HL-60 (cell line): Measurements from ENCODE around the gene IGFLR1.

ENCODE experiments used
- DNase-seq, 2 experiments: peaks; one replicate each; pipeline ENCODE4 v3.0.0-alpha.2; 2010 to 2020; ENCODE audit warnings: low read depth in 1 of 2, low spot score in 1 of 2
- H3K27ac ChIP-seq: fragments of 250-450 bp; sonication (Bioruptor Pico); replicated peaks from 2 replicates; pipeline ENCODE4 v1.5.1; 2020; ENCODE audit warnings: mild to moderate bottlenecking, moderate library complexity
- H3K27me3 ChIP-seq: fragments of 250-450 bp; sonication (Bioruptor Pico); 2 replicates; pipeline ENCODE4 v1.5.1; 2021; ENCODE audit warnings: mild to moderate bottlenecking, moderate library complexity; ENCODE audit not compliant: insufficient read depth, poor library complexity, severe bottlenecking
- H3K4me3 ChIP-seq: replicated peaks from 2 replicates; pipeline ENCODE4 v1.5.1; 2011; ENCODE audit warnings: mild to moderate bottlenecking, control low read depth, low read length; ENCODE audit not compliant: insufficient read depth
- GABPA ChIP-seq: IDR thresholded peaks from 2 replicates; pipeline ENCODE4 v1.6.1; 2012; ENCODE audit warnings: low read depth
- POLR2AphosphoS5 ChIP-seq: IDR thresholded peaks from 2 replicates; pipeline ENCODE4 v1.6.1; 2012; ENCODE audit warnings: low read depth
- SPI1 ChIP-seq: IDR thresholded peaks from 2 replicates; pipeline ENCODE4 v1.6.1; 2012; ENCODE audit warnings: low read depth, mild to moderate bottlenecking, borderline replicate concordance
- TF ChIP-seq, protein P1 (sequence below): IDR thresholded peaks from one replicate; pipeline ENCODE4 v1.5.1; 2011; ENCODE audit warnings: low read length, control low read depth, inconsistent platforms; ENCODE audit not compliant: insufficient read depth
- TF ChIP-seq, protein P2 (sequence below): IDR thresholded peaks from 2 replicates; pipeline ENCODE4 v1.6.1; 2012; ENCODE audit warnings: low read depth; ENCODE audit not compliant: insufficient replicate concordance

The IGFLR1 gene

DNA sequence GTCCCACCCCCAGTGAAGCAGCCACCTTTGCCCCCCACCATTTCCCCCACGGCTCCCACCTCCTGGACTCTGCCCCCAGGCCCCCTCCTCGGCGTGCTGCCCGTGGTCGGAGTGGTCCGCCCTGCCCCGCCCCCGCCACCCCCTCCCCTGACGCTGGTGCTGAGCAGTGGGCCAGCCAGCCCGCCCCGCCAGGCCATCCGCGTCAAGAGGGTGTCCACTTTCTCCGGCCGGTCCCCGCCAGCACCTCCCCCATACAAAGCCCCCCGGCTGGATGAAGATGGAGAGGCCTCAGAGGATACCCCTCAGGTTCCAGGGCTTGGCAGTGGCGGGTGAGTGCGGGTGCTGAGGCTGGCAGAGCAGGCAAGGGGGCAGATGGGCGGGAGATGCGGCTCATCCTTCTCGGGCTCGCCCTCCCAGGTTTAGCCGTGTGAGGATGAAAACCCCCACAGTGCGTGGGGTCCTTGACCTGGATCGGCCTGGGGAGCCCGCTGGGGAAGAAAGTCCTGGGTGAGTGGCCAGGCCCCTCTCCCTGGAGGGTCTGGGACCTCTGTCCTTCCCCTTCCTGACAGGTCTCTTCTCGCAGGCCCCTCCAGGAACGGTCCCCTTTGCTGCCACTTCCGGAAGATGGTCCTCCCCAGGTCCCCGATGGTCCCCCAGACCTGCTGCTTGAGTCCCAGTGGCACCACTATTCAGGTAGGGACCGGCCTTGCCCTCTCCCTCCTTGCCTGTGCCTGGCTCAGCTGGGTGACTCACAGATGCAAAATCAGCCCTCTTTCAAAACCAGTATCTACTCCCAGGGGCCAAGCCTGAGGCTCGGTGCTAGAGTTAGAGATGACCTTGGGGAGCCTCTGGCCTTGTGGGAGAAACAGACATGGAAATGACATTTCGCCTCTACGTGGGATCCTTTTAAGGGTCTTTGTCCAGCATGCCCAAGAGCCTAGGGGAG lies 8.8 kb downstream of the IGFLR1 start:
- TF ChIP-seq, protein P1, sequence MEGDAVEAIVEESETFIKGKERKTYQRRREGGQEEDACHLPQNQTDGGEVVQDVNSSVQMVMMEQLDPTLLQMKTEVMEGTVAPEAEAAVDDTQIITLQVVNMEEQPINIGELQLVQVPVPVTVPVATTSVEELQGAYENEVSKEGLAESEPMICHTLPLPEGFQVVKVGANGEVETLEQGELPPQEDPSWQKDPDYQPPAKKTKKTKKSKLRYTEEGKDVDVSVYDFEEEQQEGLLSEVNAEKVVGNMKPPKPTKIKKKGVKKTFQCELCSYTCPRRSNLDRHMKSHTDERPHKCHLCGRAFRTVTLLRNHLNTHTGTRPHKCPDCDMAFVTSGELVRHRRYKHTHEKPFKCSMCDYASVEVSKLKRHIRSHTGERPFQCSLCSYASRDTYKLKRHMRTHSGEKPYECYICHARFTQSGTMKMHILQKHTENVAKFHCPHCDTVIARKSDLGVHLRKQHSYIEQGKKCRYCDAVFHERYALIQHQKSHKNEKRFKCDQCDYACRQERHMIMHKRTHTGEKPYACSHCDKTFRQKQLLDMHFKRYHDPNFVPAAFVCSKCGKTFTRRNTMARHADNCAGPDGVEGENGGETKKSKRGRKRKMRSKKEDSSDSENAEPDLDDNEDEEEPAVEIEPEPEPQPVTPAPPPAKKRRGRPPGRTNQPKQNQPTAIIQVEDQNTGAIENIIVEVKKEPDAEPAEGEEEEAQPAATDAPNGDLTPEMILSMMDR, result no peak
- no peak for TF ChIP-seq SPI1
- no peak for TF ChIP-seq POLR2AphosphoS5
- TF ChIP-seq, protein P2, sequence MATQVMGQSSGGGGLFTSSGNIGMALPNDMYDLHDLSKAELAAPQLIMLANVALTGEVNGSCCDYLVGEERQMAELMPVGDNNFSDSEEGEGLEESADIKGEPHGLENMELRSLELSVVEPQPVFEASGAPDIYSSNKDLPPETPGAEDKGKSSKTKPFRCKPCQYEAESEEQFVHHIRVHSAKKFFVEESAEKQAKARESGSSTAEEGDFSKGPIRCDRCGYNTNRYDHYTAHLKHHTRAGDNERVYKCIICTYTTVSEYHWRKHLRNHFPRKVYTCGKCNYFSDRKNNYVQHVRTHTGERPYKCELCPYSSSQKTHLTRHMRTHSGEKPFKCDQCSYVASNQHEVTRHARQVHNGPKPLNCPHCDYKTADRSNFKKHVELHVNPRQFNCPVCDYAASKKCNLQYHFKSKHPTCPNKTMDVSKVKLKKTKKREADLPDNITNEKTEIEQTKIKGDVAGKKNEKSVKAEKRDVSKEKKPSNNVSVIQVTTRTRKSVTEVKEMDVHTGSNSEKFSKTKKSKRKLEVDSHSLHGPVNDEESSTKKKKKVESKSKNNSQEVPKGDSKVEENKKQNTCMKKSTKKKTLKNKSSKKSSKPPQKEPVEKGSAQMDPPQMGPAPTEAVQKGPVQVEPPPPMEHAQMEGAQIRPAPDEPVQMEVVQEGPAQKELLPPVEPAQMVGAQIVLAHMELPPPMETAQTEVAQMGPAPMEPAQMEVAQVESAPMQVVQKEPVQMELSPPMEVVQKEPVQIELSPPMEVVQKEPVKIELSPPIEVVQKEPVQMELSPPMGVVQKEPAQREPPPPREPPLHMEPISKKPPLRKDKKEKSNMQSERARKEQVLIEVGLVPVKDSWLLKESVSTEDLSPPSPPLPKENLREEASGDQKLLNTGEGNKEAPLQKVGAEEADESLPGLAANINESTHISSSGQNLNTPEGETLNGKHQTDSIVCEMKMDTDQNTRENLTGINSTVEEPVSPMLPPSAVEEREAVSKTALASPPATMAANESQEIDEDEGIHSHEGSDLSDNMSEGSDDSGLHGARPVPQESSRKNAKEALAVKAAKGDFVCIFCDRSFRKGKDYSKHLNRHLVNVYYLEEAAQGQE, result no peak
- no peak for TF ChIP-seq GABPA
- no peak overlapping the region for H3K4me3 ChIP-seq
- DNase-seq, result no peak
- H3K27ac ChIP-seq, result no peak overlapping the region
- H3K27me3 ChIP-seq, result no peaks in the 10 kb centered on the region

DNA sequence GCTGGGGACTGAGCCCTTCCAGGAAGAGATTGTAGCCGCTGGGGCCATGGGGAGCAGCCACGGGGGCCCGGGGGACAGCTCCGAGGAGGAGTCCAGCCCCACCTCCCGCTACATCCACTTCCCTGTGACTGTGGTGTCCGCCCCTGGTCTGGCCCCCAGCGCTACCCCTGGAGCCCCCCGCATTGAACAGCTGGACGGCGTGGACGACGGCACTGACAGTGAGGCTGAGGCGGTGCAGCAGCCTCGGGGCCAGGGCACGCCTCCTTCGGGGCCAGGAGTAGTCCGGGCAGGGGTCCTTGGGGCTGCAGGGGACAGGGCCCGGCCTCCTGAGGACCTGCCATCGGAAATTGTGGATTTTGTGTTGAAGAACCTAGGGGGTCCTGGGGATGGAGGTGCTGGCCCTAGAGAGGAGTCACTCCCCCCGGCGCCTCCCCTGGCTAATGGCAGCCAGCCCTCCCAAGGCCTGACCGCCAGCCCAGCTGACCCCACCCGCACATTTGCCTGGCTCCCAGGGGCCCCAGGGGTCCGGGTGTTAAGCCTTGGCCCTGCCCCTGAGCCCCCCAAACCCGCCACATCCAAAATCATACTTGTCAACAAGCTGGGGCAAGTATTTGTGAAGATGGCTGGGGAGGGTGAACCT lies 9.6 kb downstream of the IGFLR1 start:
- no peaks in the 10 kb centered on the region for H3K27me3 ChIP-seq
- no peak overlapping the region for H3K4me3 ChIP-seq
- no peak for DNase-seq
- no peak for TF ChIP-seq GABPA
- no peak overlapping the region for H3K27ac ChIP-seq

DNA sequence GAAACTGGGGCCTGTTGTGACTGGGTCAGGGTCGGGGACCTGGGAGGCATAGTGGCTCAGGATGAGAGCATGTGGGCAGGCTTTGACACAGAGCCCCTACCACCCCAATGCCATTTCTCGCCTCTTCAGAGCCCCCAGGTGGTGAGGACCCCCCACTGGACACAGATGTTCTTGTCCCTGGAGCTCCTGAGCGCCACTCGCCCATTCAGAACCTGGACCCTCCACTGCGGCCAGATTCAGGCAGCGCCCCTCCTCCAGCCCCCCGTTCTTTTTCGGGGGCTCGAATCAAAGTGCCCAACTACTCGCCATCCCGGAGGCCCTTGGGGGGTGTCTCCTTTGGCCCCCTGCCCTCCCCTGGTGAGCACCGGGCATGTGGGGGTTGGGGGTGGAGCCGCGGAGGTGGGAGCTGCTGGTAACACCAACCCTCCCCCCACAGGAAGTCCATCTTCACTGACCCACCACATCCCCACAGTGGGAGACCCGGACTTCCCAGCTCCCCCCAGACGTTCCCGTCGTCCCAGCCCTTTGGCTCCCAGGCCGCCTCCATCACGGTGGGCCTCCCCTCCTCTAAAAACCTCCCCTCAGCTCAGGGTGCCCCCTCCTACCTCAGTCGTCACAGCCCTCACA lies 10.4 kb downstream of the IGFLR1 start:
- no peak overlapping the region for H3K4me3 ChIP-seq

DNA sequence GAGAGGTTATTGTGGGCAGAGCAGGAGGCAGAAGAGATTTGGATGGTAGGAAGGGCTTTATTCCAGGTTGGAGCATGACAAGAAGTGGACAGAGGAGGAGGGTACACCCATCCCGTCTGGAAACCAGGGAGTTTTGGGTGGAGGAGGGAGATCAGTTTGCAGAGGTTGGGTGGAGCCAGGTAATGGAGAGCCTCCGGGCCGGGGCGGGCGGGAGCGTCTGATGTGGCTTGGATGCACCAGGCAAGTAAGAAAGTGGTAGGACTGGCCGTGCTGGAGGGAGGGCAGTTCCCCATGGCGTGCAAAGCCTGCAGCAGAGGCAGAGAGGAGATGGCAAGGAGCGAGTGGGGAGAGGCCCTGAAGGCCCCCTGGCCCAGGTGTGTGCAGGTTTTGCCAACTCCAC lies 10.9 kb downstream of the IGFLR1 start:
- H3K27me3 ChIP-seq, result no peaks in the 10 kb centered on the region
- TF ChIP-seq GABPA (no peak), SPI1 (no peak), POLR2AphosphoS5 (no peak)
- TF ChIP-seq, protein P1, result no peak
- TF ChIP-seq, protein P2, result no peak
- no peak overlapping the region for H3K4me3 ChIP-seq
- no peak overlapping the region for H3K27ac ChIP-seq
- DNase-seq, result no peak

More for the DNA sequence above, 10.4 kb downstream of the IGFLR1 start:
- TF ChIP-seq, protein P1, result no peak
- no peak for TF ChIP-seq GABPA
- DNase-seq, result no peak
- Histone ChIP-seq H3K27ac (no peak overlapping the region), H3K27me3 (no peaks in the 10 kb centered on the region)
